ENCODE results near the gene B3GAT1.

DNA sequence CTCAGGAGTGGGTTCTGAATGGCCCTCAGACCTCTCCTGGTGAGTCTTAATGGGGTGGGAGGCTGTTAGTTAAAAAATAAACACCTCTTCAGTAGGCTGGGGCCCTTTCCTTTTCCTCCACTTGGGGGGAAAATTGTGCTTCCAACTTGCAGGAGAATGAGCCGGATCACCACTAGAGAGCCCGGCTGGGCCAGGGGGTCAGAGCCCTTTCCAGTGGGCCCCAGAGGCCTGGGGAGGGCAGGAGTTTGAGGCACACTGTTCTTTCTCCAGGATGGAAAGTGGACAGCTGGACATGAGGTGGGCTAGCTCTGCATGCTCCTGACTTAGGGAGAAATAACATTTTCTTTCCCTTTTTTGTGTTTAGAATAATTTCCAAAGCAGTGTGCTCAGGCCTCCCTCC, 32.8 kb downstream of the B3GAT1 start:
- TF ChIP-seq CTCF (IDR thresholded peaks at IDR 0.05) (no peak), POLR2AphosphoS5 (IDR thresholded peaks at IDR 0.05; ENCODE audit: low read depth, low read length) (no peak)
- TF ChIP-seq, protein P1, sequence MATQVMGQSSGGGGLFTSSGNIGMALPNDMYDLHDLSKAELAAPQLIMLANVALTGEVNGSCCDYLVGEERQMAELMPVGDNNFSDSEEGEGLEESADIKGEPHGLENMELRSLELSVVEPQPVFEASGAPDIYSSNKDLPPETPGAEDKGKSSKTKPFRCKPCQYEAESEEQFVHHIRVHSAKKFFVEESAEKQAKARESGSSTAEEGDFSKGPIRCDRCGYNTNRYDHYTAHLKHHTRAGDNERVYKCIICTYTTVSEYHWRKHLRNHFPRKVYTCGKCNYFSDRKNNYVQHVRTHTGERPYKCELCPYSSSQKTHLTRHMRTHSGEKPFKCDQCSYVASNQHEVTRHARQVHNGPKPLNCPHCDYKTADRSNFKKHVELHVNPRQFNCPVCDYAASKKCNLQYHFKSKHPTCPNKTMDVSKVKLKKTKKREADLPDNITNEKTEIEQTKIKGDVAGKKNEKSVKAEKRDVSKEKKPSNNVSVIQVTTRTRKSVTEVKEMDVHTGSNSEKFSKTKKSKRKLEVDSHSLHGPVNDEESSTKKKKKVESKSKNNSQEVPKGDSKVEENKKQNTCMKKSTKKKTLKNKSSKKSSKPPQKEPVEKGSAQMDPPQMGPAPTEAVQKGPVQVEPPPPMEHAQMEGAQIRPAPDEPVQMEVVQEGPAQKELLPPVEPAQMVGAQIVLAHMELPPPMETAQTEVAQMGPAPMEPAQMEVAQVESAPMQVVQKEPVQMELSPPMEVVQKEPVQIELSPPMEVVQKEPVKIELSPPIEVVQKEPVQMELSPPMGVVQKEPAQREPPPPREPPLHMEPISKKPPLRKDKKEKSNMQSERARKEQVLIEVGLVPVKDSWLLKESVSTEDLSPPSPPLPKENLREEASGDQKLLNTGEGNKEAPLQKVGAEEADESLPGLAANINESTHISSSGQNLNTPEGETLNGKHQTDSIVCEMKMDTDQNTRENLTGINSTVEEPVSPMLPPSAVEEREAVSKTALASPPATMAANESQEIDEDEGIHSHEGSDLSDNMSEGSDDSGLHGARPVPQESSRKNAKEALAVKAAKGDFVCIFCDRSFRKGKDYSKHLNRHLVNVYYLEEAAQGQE (IDR thresholded peaks at IDR 0.05; ENCODE audit: insufficient read depth in 1 of 2, low read depth in 2 of 2, low read length in 1 of 2): no peak
